Keratinocyte (primary cell): ENCODE measurements around the gene SNCA. TPM values are rescaled to one million over a fixed set of nuclear protein-coding genes. Genes with fewer than 3 reads are reported as not detected.

Source experiments
- DNase-seq: peaks from one replicate; pipeline ENCODE4 v3.0.0-alpha.2; 2011; ENCODE audit warnings: low read depth, missing footprints, low spot score
- FAIRE-seq: peaks from 2 replicates; lab custom pipeline; 2011; peaks lifted over from hg19 to GRCh38; lab: Jason Lieb, UNC
- H2AFZ ChIP-seq: 2 replicates; pipeline ENCODE4 v1.6.0; 2012; ENCODE audit warnings: low read length, control low read depth, inconsistent platforms; ENCODE audit not compliant: control insufficient read depth
- H3K27ac ChIP-seq: 2 replicates; pipeline ENCODE4 v1.5.1; 2011; ENCODE audit warnings: low read length; ENCODE audit not compliant: control insufficient read depth, insufficient read depth
- H3K27me3 ChIP-seq: 3 replicates; pipeline ENCODE4 v1.6.0; 2011; ENCODE audit warnings: low read length; ENCODE audit not compliant: control insufficient read depth, insufficient read depth; ENCODE audit errors: extremely low read depth
- H3K36me3 ChIP-seq, 2 experiments: 2 replicates in 1 of 2; 3 replicates in 1 of 2; pipeline ENCODE4 v1.5.1; 2011; ENCODE audit warnings: low read length in 2 of 2, mild to moderate bottlenecking in 1 of 2; ENCODE audit not compliant: control insufficient read depth in 2 of 2, insufficient read depth in 2 of 2; ENCODE audit errors: extremely low read depth in 1 of 2
- H3K4me1 ChIP-seq: 3 replicates; pipeline ENCODE4 v1.5.1; 2011; ENCODE audit warnings: low read length; ENCODE audit not compliant: control insufficient read depth, insufficient read depth; ENCODE audit errors: extremely low read depth
- H3K4me2 ChIP-seq: 3 replicates; pipeline ENCODE4 v1.6.0; 2011; ENCODE audit warnings: low read depth, low read length; ENCODE audit not compliant: control insufficient read depth, insufficient read depth; ENCODE audit errors: extremely low read depth
- H3K4me3 ChIP-seq, 3 experiments: fragments of 200-600 bp in 1 of 3; sonication (generic) in 1 of 3; 2 replicates in 2 of 3; 3 replicates in 1 of 3; pipeline ENCODE4 v1.5.1; 2011 to 2016; ENCODE audit warnings: low read length in 3 of 3, mild to moderate bottlenecking in 3 of 3, control low read depth in 2 of 3, inconsistent platforms in 1 of 3, low read depth in 1 of 3, mixed read lengths in 1 of 3, mixed run types in 1 of 3, moderate library complexity in 1 of 3; ENCODE audit not compliant: control insufficient read depth in 2 of 3, insufficient read depth in 2 of 3; ENCODE audit errors: extremely low read depth in 1 of 3
- H3K79me2 ChIP-seq: 2 replicates; pipeline ENCODE4 v1.6.0; 2012; ENCODE audit warnings: low read length; ENCODE audit not compliant: control insufficient read depth, insufficient read depth
- H3K9ac ChIP-seq: 3 replicates; pipeline ENCODE4 v1.6.0; 2011; ENCODE audit warnings: low read length; ENCODE audit not compliant: control insufficient read depth, insufficient read depth; ENCODE audit errors: extremely low read depth
- H3K9me1 ChIP-seq: 3 replicates; pipeline ENCODE4 v1.6.0; 2011; ENCODE audit warnings: low read length; ENCODE audit not compliant: control insufficient read depth, insufficient read depth; ENCODE audit errors: extremely low read depth
- H3K9me3 ChIP-seq: 2 replicates; pipeline ENCODE4 v1.5.1; 2012; ENCODE audit warnings: low read depth, low read length; ENCODE audit not compliant: control insufficient read depth
- H4K20me1 ChIP-seq: 3 replicates; pipeline ENCODE4 v1.6.0; 2011; ENCODE audit warnings: low read length; ENCODE audit not compliant: control insufficient read depth, insufficient read depth; ENCODE audit errors: extremely low read depth
- EZH2 ChIP-seq: IDR thresholded peaks from one replicate; pipeline ENCODE4 v1.6.1; 2012; ENCODE audit warnings: inconsistent platforms, mild to moderate bottlenecking, low read length, moderate library complexity
- dilution Hi-C: fragments of 300-500 bp; cut with MboI; formaldehyde crosslinking; loops from one replicate; pipeline ENCODE4 v1.7.0; 2020; ENCODE audit warnings: low sequenced_read_pairs; ENCODE audit not compliant: extremely low pct_ligation_motif_present
- polyA plus RNA-seq, 5 experiments: library from polyadenylated mRNA; depleted of rRNA in 3 of 5; stranded (reverse) in 3 of 5; stranded (forward) in 1 of 5; unstranded in 1 of 5; fragments of >200 nt; gene quantifications; 1 replicate in 1 of 5; 2 replicates in 3 of 5; 3 replicates in 1 of 5; pipeline versions ENCODE4 v1.2.1 to v1.2.3, GENCODE V29; 2011 to 2012; ENCODE audit warnings: missing spikeins in 2 of 5, low read depth in 1 of 5, low replicate concordance in 1 of 5
- TF ChIP-seq, protein P1 (sequence below), 3 experiments: IDR thresholded peaks in 1 of 3; conservative IDR thresholded peaks in 1 of 3; optimal IDR thresholded peaks in 1 of 3; 2 replicates in 2 of 3; 3 replicates in 1 of 3; pipeline versions ENCODE3 to v1.5.1; 2011; ENCODE audit warnings: low read length in 3 of 3, mild to moderate bottlenecking in 3 of 3, moderate library complexity in 2 of 3, control low read depth in 1 of 3, inconsistent platforms in 1 of 3; ENCODE audit not compliant: insufficient read depth in 2 of 3; ENCODE audit errors: extremely low read depth in 1 of 3

SNCA gene
- polyA plus RNA-seq, 1 donor (not counting 4 experiments of a cell fraction or from before 2014, with no cell fraction given), result 61.3 TPM

DNA sequence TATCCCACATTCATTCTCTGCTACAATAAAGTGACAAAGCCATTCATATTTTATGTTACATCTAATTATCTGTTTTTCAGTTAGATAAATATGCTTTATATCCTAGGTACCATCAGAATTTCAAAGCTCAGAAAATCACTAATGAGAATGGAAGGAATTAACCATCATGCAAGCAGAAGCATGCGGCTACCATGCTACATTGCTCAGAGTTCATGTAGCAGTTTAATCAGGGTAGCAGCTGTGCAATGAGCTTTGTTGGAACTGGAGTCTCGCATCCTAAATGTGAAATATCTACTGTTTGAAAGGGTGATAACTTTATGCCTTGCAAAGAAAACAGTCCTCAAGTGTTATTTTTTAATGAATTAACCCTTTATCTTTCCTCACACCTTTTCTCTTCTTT lies 77.5 kb downstream of the SNCA start:
- Histone ChIP-seq H3K9me3 (no peaks in the 10 kb centered on the region), H3K27ac (no peak overlapping the region), H3K4me3 (no peak overlapping the region), H3K27me3 (no peaks in the 10 kb centered on the region), H4K20me1 (no peaks in the 10 kb centered on the region), H3K9me1 (no peaks in the 10 kb centered on the region), H3K36me3 (no peaks in the 10 kb centered on the region), H3K4me1 (peaks cover 1% of the 10 kb centered on the region), H3K4me2 (no peak overlapping the region), H3K79me2 (no peaks in the 10 kb centered on the region), H2AFZ (no peak overlapping the region), H3K9ac (no peak overlapping the region)
- no peak for DNase-seq
- dilution Hi-C loops, result no loop called here
- FAIRE-seq, result no peak
- no peak for TF ChIP-seq EZH2
- TF ChIP-seq, protein P1, sequence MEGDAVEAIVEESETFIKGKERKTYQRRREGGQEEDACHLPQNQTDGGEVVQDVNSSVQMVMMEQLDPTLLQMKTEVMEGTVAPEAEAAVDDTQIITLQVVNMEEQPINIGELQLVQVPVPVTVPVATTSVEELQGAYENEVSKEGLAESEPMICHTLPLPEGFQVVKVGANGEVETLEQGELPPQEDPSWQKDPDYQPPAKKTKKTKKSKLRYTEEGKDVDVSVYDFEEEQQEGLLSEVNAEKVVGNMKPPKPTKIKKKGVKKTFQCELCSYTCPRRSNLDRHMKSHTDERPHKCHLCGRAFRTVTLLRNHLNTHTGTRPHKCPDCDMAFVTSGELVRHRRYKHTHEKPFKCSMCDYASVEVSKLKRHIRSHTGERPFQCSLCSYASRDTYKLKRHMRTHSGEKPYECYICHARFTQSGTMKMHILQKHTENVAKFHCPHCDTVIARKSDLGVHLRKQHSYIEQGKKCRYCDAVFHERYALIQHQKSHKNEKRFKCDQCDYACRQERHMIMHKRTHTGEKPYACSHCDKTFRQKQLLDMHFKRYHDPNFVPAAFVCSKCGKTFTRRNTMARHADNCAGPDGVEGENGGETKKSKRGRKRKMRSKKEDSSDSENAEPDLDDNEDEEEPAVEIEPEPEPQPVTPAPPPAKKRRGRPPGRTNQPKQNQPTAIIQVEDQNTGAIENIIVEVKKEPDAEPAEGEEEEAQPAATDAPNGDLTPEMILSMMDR (optimal IDR thresholded peaks at IDR 0.05 in 1 of 3, IDR thresholded peaks at IDR 0.05 in 1 of 3, conservative IDR thresholded peaks at IDR 0.05 in 1 of 3; ENCODE audit: extremely low read depth in 1 of 3, insufficient read depth in 2 of 3, low read length in 3 of 3), result no peak

DNA sequence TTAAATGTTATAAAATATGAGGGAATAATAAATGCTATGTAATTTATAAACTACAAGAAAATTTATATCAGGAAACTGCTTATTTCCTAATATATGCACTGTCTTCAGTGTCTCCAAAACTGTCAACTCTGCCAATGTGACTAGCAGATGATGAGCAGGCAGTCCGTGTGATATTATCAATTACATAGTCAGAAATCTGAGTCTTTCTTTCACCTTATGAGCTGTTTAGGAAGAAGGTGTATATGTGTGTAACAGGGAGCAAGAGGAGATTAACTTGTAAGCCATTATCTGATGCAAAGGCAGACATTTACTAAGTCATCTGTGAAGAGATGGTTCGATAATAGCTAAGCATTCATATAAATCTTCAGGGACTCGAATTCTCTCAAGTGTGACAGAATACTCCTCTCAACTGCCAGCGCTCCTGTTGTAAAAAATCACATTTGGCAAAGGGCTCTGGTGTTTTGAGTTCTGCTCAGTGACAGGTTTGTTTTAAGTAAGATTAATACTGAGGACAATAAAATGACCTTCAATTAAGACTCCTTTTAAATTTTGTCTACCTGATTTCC lies 79.7 kb downstream of the SNCA start:
- H3K9ac ChIP-seq, result no peak overlapping the region
- TF ChIP-seq, protein P1 (optimal IDR thresholded peaks at IDR 0.05 in 1 of 3, IDR thresholded peaks at IDR 0.05 in 1 of 3, conservative IDR thresholded peaks at IDR 0.05 in 1 of 3; ENCODE audit: extremely low read depth in 1 of 3, insufficient read depth in 2 of 3, low read length in 3 of 3), result no peak
- no peak for TF ChIP-seq EZH2
- H3K79me2 ChIP-seq, result no peaks in the 10 kb centered on the region
- H3K9me3 ChIP-seq, result no peaks in the 10 kb centered on the region
- no peak for DNase-seq
- dilution Hi-C loops, result no loop called here
- H3K9me1 ChIP-seq, result no peaks in the 10 kb centered on the region
- H3K27ac ChIP-seq, result no peak overlapping the region
- H4K20me1 ChIP-seq, result no peaks in the 10 kb centered on the region
- H3K4me2 ChIP-seq, result no peak overlapping the region
- peaks cover 20% of the 10 kb centered on the region for H3K4me1 ChIP-seq
- H3K4me3 ChIP-seq, result no peak overlapping the region
- H3K27me3 ChIP-seq, result no peaks in the 10 kb centered on the region
- H3K36me3 ChIP-seq, result no peaks in the 10 kb centered on the region
- H2AFZ ChIP-seq, result no peak overlapping the region
- FAIRE-seq, result no peak
